H1 (cell line): ENCODE data around the gene DOCK1. TPM values are rescaled to one million over a fixed set of nuclear protein-coding genes. Genes with fewer than 3 reads are reported as not detected.
"Not testable (repeated sequence)": the region's sequence is repeated elsewhere in the genome, so short reads cannot be mapped to it uniquely, and the experiment has no call there.

Experiments used
- CTCF ChIA-PET: fragments of 300-600 bp; sonication (Branson Sonifier 250); formaldehyde crosslinking; loops from one replicate; lab custom pipeline; 2021; ENCODE audit not compliant: partially characterized antibody; lab: Charles Lee
- POLR2A ChIA-PET: fragments of 300-600 bp; sonication (Branson Sonifier 250); formaldehyde crosslinking; loops from one replicate; lab custom pipeline; 2021; ENCODE audit warnings: inconsistent platforms; ENCODE audit not compliant: partially characterized antibody; lab: Charles Lee
- DNase-seq, 2 experiments: peaks; one replicate each; pipeline versions ENCODE4 v3.0.0 to v3.0.0-alpha.2; 2010 to 2022; ENCODE audit warnings: low spot score in 2 of 2, low read depth in 1 of 2, mixed read lengths in 1 of 2
- FAIRE-seq: peaks from 2 replicates; lab custom pipeline; 2011; peaks lifted over from hg19 to GRCh38; lab: Jason Lieb, UNC
- H2AFZ ChIP-seq: 2 replicates; pipeline ENCODE4 v1.8.1; 2012; ENCODE audit warnings: low read length, inconsistent platforms
- H2AK5ac ChIP-seq: 2 replicates; pipeline ENCODE4 v1.6.1; 2013; ENCODE audit warnings: low read depth, low read length
- H2BK120ac ChIP-seq: replicated peaks from 2 replicates; pipeline ENCODE3; 2013; ENCODE audit warnings: low read depth, low read length, inconsistent platforms
- H2BK12ac ChIP-seq: 2 replicates; pipeline ENCODE4 v1.6.1; 2013; ENCODE audit warnings: low read depth, low read length
- H2BK15ac ChIP-seq: 2 replicates; pipeline ENCODE4 v1.6.1; 2013; ENCODE audit warnings: low read length
- H2BK20ac ChIP-seq: 2 replicates; pipeline ENCODE4 v1.6.1; 2013; ENCODE audit warnings: low read length
- H2BK5ac ChIP-seq: 2 replicates; pipeline ENCODE4 v1.6.1; 2013; ENCODE audit warnings: low read depth, low read length
- H3K14ac ChIP-seq: 2 replicates; pipeline ENCODE4 v1.6.1; 2013; ENCODE audit warnings: inconsistent platforms; ENCODE audit not compliant: insufficient read length
- H3K18ac ChIP-seq: 2 replicates; pipeline ENCODE4 v1.6.1; 2013; ENCODE audit warnings: low read length; ENCODE audit errors: extremely low read depth
- H3K23ac ChIP-seq: 2 replicates; pipeline ENCODE4 v1.6.1; 2013; ENCODE audit warnings: inconsistent platforms; ENCODE audit not compliant: insufficient read length
- H3K23me2 ChIP-seq: 2 replicates; pipeline ENCODE4 v1.6.1; 2013; ENCODE audit warnings: low read depth, low read length
- H3K27ac ChIP-seq: 2 replicates; pipeline ENCODE4 v1.6.1; 2011; ENCODE audit warnings: low read depth, low read length, inconsistent platforms
- H3K27me3 ChIP-seq, 4 experiments: replicated peaks in 1 of 4; 1 replicate in 1 of 4; 2 replicates in 3 of 4; pipeline versions ENCODE4 v1.6.1 to v1.8.1; 2011 to 2013; ENCODE audit warnings: low read length in 3 of 4, mild to moderate bottlenecking in 3 of 4, inconsistent platforms in 2 of 4, mixed read lengths in 2 of 4, moderate library complexity in 1 of 4; ENCODE audit not compliant: control insufficient read depth in 3 of 4, insufficient read depth in 3 of 4; ENCODE audit errors: extremely low read depth in 1 of 4
- H3K36me3 ChIP-seq, 4 experiments: 2 replicates each; pipeline versions ENCODE4 v1.6.1 to v1.8.1; 2011 to 2013; ENCODE audit warnings: mild to moderate bottlenecking in 4 of 4, low read length in 3 of 4, moderate library complexity in 2 of 4, control low read depth in 1 of 4, inconsistent platforms in 1 of 4; ENCODE audit not compliant: insufficient read depth in 4 of 4, control insufficient read depth in 2 of 4
- H3K4ac ChIP-seq: replicated peaks from 2 replicates; pipeline ENCODE3; 2013; ENCODE audit warnings: low read length, low read depth, mixed read lengths, inconsistent platforms; ENCODE audit not compliant: insufficient read length
- H3K4me1 ChIP-seq, 4 experiments: replicated peaks in 1 of 4; 1 replicate in 1 of 4; 2 replicates in 3 of 4; pipeline versions ENCODE4 v1.6.1 to v1.8.1; 2011 to 2013; ENCODE audit warnings: low read length in 3 of 4, inconsistent platforms in 2 of 4, mixed read lengths in 1 of 4; ENCODE audit not compliant: insufficient read depth in 4 of 4, control insufficient read depth in 3 of 4
- H3K4me2 ChIP-seq, 2 experiments: 2 replicates each; pipeline versions ENCODE4 v1.6.1 to v1.8.1; 2011 to 2013; ENCODE audit warnings: low read depth in 2 of 2, low read length in 2 of 2, control low read depth in 1 of 2, inconsistent platforms in 1 of 2, mild to moderate bottlenecking in 1 of 2; ENCODE audit not compliant: insufficient read depth in 1 of 2
- H3K4me3 ChIP-seq, 4 experiments: fragments of 200-600, 300-600 bp in 1 of 4; sonication (generic), shearing (Covaris generic), sonication (Bioruptor Twin) in 1 of 4; 2 replicates each; pipeline versions ENCODE4 v1.5.1 to v1.8.1; 2011 to 2016; ENCODE audit warnings: low read length in 4 of 4, low read depth in 3 of 4, control low read depth in 2 of 4, inconsistent platforms in 2 of 4, mild to moderate bottlenecking in 2 of 4, mixed read lengths in 1 of 4, moderate library complexity in 1 of 4; ENCODE audit not compliant: insufficient read depth in 2 of 4; ENCODE audit errors: extremely low read depth in 1 of 4
- H3K56ac ChIP-seq: replicated peaks from 2 replicates; pipeline ENCODE3; 2013; ENCODE audit warnings: low read depth, mild to moderate bottlenecking, mixed read lengths, low read length, inconsistent platforms; ENCODE audit not compliant: insufficient read length
- H3K79me1 ChIP-seq: 2 replicates; pipeline ENCODE4 v1.6.1; 2013; ENCODE audit warnings: low read depth, low read length, control low read depth
- H3K79me2 ChIP-seq, 2 experiments: 2 replicates each; pipeline versions ENCODE4 v1.6.1 to v1.8.1; 2012 to 2013; ENCODE audit warnings: low read length in 2 of 2, mild to moderate bottlenecking in 2 of 2, inconsistent platforms in 1 of 2; ENCODE audit not compliant: insufficient read depth in 2 of 2, control insufficient read depth in 1 of 2
- H3K9ac ChIP-seq, 4 experiments: replicated peaks in 1 of 4; 1 replicate in 1 of 4; 2 replicates in 3 of 4; pipeline versions ENCODE4 v1.6.1 to v1.8.1; 2011 to 2013; ENCODE audit warnings: low read depth in 3 of 4, low read length in 3 of 4, control low read depth in 2 of 4, mild to moderate bottlenecking in 2 of 4, moderate library complexity in 2 of 4, inconsistent platforms in 1 of 4; ENCODE audit errors: extremely low read depth in 1 of 4
- H3K9me3 ChIP-seq, 2 experiments: 2 replicates each; pipeline versions ENCODE4 v1.6.1 to v1.8.1; 2012 to 2013; ENCODE audit warnings: mild to moderate bottlenecking in 2 of 2, moderate library complexity in 2 of 2, control low read depth in 1 of 2, inconsistent platforms in 1 of 2, low read depth in 1 of 2, low read length in 1 of 2, mixed read lengths in 1 of 2; ENCODE audit not compliant: insufficient read depth in 2 of 2
- H4K20me1 ChIP-seq, 2 experiments: replicated peaks in 1 of 2; 2 replicates each; pipeline versions ENCODE3 to v1.8.1; 2011 to 2013; ENCODE audit warnings: inconsistent platforms in 2 of 2, low read length in 2 of 2, mild to moderate bottlenecking in 1 of 2; ENCODE audit not compliant: insufficient read depth in 2 of 2, control insufficient read depth in 1 of 2
- H4K5ac ChIP-seq: 2 replicates; pipeline ENCODE4 v1.6.1; 2013; ENCODE audit warnings: low read length, low read depth, mixed read lengths, inconsistent platforms; ENCODE audit not compliant: insufficient read length
- H4K8ac ChIP-seq: 2 replicates; pipeline ENCODE4 v1.8.0; 2013; ENCODE audit warnings: mild to moderate bottlenecking, moderate library complexity, low read length, inconsistent platforms; ENCODE audit not compliant: insufficient read depth; ENCODE audit errors: extremely low read depth
- H4K91ac ChIP-seq: replicated peaks from 2 replicates; pipeline ENCODE3; 2013; ENCODE audit warnings: low read length, mixed read lengths, inconsistent platforms; ENCODE audit not compliant: insufficient read length
- KDM1A ChIP-seq: fragments of 200-600, 300-600 bp; sonication (generic); IDR thresholded peaks from 2 replicates; pipeline ENCODE4 v1.7.1; 2016; ENCODE audit warnings: mild to moderate bottlenecking, low read length, borderline replicate concordance
- WGBS, 2 experiments: shearing (Covaris generic) in 1 of 2; methylation state at CpG; one replicate each; pipeline versions ENCODE4 v1.1.6 to v1.1.7; 2013 to 2015; ENCODE audit warnings: low lambda C conversion rate in 2 of 2, mixed read lengths in 2 of 2, inconsistent platforms in 1 of 2, low coverage in 1 of 2, missing lambda C conversion rate in 1 of 2; ENCODE audit not compliant: insufficient replicate concordance in 2 of 2, insufficient coverage in 1 of 2, insufficient read length in 1 of 2; ENCODE audit errors: extremely low coverage in 1 of 2, missing lambda C conversion rate in 1 of 2; 5-methylcytosine and 5-hydroxymethylcytosine counted together
- polyA plus RNA-seq, 7 experiments: library from polyadenylated mRNA; depleted of rRNA in 3 of 7; stranded (reverse) in 5 of 7; unstranded in 2 of 7; fragments of >200 nt in 5 of 7; fragments of 200-250 nt in 2 of 7; gene quantifications; 1 replicate in 5 of 7; 2 replicates in 1 of 7; 4 replicates in 1 of 7; pipeline versions ENCODE4 v1.2.1 to v1.2.3, GENCODE V29; 2011 to 2013; ENCODE audit warnings: missing spikeins in 2 of 7, mixed read lengths in 2 of 7
- total RNA-seq: library from RNA; stranded (reverse); fragmentation: NEBNext Ultra II Directional; extraction: Animal tissue kit (Norgen Biotek cat#: 25700); gene quantifications from 2 replicates; pipeline ENCODE4 v1.2.1, GENCODE V29; 2021

Gene DOCK1
- total and polyA plus RNA-seq, 2 of the 8 experiments (the other 6 are each of a cell fraction or from before 2014, with no cell fraction given): 11.6 to 53.0 TPM

DNA sequence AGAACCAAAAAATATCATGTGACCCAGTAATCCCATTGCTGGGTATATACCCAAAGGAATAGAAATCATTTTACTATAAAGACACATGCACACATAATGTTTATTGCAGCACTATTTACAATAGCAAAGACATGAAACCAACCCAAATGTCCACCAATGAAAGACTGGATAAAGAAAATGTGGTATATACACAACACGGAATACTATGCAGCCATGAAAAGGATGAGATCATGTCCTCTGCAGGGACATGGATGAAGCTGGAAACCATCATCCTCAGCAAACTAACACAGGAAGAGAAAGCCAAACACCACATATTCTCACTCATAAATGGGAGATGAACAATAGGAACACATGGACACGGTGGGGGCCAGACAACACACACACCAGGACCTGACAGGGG, 5.7 kb upstream of the DOCK1 start:
- H4K20me1 ChIP-seq, H3K9ac ChIP-seq, FAIRE-seq, H3K4me2 ChIP-seq, H3K4ac ChIP-seq, H2BK12ac ChIP-seq, H3K23ac ChIP-seq, H4K8ac ChIP-seq, H4K91ac ChIP-seq, H2BK15ac ChIP-seq, H2AFZ ChIP-seq, H2AK5ac ChIP-seq, H3K4me1 ChIP-seq, H3K23me2 ChIP-seq, H3K79me1 ChIP-seq, H3K4me3 ChIP-seq, H4K5ac ChIP-seq, H2BK20ac ChIP-seq, H3K18ac ChIP-seq, H3K79me2 ChIP-seq, H3K27ac ChIP-seq, H3K14ac ChIP-seq, DNase-seq, H2BK120ac ChIP-seq, H2BK5ac ChIP-seq, H3K27me3 ChIP-seq, H3K56ac ChIP-seq: not testable (repeated sequence)
- ChIA-PET POLR2A (interaction anchor here (2.1 kb wide), 1 partner anchor 9 kb away, joined by 11 read pairs; no protein-coding TSS in a partner anchor), CTCF (interaction anchor here (1.3 kb wide), 1 partner anchor 8 kb away, joined by 6 read pairs; no protein-coding TSS in a partner anchor)
- 97% methylated on average over 2 of the region's 2 CpGs; no CpG with 5 or more reads in 1 of the 2 experiments for WGBS, 2 experiments
- peaks cover 17 to 26% of the 10 kb centered on the region in 2 experiments; a peak in 3 of 4 replicates for H3K9me3 ChIP-seq
- peaks cover 0 to 32% (median 10%) of the 10 kb centered on the region in 4 experiments; a peak in 5 of 8 replicates for H3K36me3 ChIP-seq
- peak; percentile 29; the same call in 1 of the 2 replicates for TF ChIP-seq KDM1A
